GM19239 (cell line): ENCODE measurements around the gene TBC1D5.
A peak's percentile ranks its signal among the peaks of the same experiment; 100 is the strongest.
"Not testable (repeated sequence)": the region's sequence is repeated elsewhere in the genome, so short reads cannot be mapped to it uniquely, and the experiment has no call there.

ENCODE experiments used
- DNase-seq: peaks from one replicate; pipeline ENCODE4 v3.0.0; 2011; ENCODE audit warnings: low spot score; ENCODE audit not compliant: insufficient read length
- FAIRE-seq: peaks from 2 replicates; lab custom pipeline; 2011; peaks lifted over from hg19 to GRCh38; lab: Jason Lieb, UNC

Gene TBC1D5, protein sequence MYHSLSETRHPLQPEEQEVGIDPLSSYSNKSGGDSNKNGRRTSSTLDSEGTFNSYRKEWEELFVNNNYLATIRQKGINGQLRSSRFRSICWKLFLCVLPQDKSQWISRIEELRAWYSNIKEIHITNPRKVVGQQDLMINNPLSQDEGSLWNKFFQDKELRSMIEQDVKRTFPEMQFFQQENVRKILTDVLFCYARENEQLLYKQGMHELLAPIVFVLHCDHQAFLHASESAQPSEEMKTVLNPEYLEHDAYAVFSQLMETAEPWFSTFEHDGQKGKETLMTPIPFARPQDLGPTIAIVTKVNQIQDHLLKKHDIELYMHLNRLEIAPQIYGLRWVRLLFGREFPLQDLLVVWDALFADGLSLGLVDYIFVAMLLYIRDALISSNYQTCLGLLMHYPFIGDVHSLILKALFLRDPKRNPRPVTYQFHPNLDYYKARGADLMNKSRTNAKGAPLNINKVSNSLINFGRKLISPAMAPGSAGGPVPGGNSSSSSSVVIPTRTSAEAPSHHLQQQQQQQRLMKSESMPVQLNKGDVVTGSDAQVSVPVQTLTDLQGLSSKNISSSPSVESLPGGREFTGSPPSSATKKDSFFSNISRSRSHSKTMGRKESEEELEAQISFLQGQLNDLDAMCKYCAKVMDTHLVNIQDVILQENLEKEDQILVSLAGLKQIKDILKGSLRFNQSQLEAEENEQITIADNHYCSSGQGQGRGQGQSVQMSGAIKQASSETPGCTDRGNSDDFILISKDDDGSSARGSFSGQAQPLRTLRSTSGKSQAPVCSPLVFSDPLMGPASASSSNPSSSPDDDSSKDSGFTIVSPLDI

DNA sequence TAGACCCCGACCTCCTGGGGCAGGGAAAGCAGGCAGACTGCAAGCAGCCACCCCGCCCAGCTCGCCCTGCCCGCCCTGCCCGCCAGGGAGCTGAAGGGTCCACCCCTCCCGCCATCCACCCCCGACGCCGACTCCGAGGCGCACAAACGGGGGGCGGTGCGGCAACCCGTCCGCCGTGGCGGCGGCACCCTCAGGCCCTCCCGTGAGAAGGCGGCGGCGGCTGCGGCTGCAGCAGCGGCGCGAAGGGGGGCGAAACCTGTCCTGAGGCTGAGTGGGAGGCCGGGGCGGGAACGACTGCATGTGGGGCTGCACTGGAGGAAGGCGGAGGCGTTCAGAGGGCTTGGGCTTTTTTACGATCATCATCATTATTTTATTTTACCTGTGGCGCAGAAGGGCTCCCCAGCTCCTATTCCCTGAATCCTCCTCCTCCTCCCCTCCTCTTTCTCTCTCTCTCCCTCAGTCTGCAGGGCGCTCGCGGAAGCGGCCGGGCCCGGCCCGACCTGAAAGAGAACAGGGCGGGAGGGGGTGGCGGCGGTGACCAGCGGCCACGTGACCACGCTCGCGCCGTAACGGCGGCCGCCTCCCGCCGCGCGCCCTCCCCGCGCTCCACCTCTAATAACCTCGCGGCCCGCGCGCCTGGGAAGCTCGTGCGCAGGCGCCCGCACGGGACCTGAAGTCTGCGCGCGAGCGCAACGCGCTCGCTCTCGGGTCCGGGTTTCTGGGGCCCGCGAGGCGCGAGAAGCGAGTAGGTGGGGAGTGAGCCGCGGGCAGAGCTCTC, at the start of gene TBC1D5:
Gene TBC1D5, minus strand, starts transcription at position 530 of the 778 bp plus-strand sequence. CDS start 234,061 bp downstream, outside the sequence.
- DNase-seq = peak; percentile 64
- no peak for FAIRE-seq

GRCh38 chr3:17783426-17783825, 41.0 kb upstream of the TBC1D5 start:
- FAIRE-seq (no peak), DNase-seq (no peak)

- FAIRE-seq = no peak
Observed at GRCh38 chr3:17782751-17783150, 40.3 kb upstream of the TBC1D5 start.

DNA sequence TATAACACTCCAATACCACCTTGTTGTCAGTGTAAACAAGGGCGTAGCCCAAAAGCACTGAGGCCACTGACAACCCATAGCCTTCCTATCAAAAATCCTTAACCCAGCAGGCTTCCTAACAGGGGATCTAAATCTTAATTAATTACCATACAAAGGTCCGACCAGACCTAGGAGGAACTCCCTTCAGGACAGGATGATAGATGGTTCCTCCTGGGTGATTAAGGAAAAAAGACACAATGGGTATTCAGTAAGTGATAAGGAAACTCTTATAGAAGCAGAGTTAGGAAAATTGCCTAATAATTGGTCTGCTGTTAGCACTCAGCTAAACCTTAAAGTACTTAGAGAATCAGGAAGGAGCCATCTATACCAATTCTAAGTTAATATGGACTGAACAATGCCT, 37.9 kb upstream of the TBC1D5 start:
- FAIRE-seq, DNase-seq: not testable (repeated sequence)

More at GRCh38 chr3:17782751-17783150, 40.3 kb upstream of the TBC1D5 start:
- no peak for DNase-seq

GRCh38 chr3:17779304-17780250, 37.1 kb upstream of the TBC1D5 start:
- DNase-seq, FAIRE-seq: not testable (repeated sequence)

DNA sequence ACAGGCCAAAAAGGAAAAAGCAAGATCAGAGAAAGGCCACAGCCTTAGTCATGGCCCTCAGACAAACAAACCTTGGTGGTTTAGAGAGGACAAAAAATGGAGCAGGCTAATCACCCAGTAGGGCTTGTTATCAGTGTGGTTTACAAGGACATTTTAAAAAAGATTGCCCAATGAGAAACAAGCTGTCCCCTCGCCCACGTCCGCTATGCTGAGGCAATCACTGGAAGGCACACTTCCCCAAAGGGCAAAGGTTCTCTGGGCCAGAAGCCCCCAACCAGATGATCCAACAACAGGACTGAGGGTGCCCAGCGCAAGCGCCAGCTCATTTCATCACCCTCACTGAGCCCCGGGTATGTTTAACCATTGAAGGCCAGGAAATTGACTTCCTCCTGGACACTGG, 34.9 kb upstream of the TBC1D5 start:
- FAIRE-seq, DNase-seq: not testable (repeated sequence)

DNA sequence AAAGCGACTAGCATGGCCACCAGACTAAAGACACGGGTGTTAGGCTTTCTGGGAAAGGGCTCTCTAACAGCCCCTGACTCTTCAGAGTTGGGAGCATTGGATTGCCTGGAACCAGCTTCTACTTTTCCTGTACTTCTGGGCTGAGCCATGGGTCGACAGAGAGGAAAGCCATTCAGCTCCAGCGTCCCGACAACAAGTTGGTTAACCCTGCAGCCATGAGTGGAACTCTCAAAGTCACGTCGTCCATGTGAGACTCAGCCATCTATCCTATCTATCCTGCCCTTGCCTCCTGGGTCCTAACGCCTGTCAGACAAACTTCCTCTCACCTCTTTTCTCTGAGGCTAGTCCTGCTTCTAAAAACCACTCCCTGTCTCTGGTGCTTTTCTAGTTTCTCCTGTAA, 32.6 kb upstream of the TBC1D5 start:
- FAIRE-seq (no peak), DNase-seq (no peak)

DNA sequence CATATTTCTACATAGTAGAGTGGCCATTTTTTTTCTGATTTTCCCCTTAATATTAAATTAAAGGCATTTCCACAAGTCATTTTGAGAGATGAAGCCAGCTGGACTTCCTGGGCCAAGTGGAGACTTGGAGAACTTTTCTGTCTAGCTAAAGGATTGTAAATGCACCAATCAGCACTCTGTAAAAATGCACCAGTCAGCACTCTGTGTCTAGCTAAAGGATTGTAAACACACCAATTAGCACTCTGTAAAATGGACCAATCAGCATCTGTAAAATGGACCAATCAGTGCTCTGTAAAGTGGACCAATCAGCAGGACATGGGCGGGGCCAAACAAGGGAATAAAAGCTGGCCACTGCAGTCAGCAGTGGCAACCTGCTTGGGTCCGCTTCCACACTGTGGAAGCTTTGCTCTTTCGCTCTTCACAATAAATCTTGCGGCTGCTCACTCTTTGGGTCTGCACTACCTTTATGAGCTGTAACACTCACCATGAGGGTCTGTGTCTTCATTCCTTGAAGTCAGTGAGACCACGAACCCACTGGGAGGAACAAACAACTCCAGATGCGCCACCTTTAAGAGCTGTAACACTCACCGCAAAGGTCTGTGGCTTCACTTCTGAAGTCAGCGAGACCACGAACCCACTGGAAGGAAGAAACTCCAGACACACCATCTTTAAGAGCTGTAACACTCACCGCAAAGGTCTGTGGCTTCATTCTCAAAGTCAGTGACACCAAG, 31.9 kb upstream of the TBC1D5 start:
- DNase-seq, FAIRE-seq: not testable (repeated sequence)

DNA sequence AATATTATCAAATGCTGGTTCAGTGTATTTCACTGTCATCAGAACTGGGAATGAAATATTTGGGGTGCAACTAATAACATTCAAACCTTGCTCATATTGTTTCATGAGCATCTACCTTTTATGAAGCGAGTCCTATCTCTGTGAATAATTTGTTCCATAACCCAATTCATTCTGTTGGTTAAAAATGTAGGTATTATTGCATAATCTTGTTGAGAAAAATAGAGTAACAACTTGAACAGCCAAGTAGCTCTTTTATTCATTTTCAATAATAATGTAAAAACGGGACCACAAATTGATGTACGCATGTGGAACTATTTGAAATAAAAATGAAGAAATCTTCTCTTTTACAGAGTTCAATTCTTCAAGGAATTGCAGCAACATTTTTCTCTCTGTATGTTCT, 30.1 kb upstream of the TBC1D5 start:
- FAIRE-seq (no peak), DNase-seq (no peak)

DNA sequence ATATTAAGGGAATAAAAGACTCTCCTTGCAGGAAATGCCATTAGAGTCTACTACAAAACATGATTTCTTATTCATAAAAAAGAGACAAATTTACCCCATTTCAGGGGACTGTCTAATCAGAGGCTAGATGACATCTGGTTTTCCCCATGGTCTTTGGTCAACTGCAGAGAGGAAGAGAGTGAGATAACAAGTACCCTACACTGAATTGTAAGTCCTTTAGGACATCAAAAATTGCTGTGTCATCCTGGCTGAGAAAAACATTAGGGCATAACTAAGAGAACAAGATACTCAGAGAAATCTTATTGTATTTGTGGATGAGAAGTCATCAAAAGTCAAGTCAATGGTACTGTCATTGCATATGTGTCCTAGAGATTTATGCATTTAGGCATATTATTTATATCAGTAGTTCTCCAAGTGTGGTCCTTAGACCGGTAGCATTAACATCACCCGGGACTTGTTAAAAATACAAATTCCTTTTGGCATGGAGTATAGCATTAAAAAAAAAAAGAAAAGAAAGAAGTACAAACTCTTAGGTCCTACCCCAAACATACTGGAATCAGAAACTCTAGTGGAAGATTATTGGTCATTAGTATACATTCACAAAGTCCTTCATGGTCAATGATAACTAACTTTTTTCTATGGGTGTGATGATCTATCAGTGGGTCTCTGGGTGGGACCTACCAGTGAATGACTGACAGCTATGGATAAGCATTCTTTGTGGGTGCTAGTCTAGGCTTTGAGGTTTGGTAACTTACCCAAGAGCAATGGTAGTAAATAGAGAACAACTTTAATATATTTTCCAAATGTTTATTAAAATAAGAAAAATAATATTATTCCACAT, 29.0 kb upstream of the TBC1D5 start:
- FAIRE-seq (no peak), DNase-seq (no peak)

GRCh38 chr3:17770682-17771081, 28.3 kb upstream of the TBC1D5 start:
- no peak for FAIRE-seq
- DNase-seq = no peak

DNA sequence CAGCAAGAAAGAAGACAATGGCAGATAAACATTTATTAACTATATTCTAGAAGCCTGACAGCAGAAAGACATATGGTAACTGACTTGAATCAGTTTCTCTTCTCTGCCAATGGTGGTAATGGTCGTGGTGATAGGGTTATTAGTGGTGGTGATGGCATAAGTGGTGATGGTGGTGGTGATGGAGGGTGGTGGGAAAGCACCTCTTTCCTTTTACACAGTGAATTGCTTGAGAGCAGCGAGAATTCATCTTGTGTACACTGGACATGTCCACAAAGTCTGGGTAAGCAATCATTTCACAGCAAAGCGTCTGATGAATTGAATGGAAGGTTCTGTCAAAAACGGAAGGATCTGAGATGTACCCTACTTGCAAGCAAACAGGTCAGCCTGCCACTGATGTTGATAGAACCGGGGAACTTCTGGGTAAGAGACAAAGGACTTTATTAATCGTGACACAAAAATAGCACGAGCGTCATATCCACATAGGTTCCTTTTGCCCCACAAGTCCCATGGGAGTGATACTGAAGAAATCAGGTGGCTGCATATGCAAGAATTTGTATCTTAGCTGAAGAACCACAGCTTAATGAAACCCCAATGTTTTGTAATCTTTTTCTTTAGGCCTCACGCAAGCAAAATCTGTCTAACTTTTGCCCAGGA, 23.5 kb upstream of the TBC1D5 start:
- FAIRE-seq (peak; percentile 84), DNase-seq (no peak)

GRCh38 chr3:17761563-17761962, 19.1 kb upstream of the TBC1D5 start:
- FAIRE-seq (no peak), DNase-seq (no peak)

GRCh38 chr3:17759901-17760300, 17.5 kb upstream of the TBC1D5 start:
- no peak for FAIRE-seq
- no peak for DNase-seq

DNA sequence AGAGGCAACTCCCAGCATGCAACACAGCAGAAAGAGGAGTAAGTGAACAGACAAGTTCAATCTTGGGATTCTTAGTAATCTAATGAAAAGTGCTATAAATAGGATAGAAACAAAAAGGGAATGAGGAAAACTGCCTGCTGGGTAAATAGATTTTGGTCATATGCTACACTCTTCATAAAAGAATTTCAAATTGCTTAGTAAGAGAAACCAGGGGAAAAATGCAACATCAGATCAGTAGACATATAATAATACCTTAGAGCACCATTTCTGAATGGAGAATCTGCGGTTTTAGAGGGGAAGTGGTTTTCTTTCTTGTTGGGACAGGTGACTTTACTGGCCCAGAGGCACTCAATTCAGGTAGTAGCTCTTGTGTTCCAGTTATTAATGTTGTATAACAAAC, 13.4 kb upstream of the TBC1D5 start:
- FAIRE-seq (no peak), DNase-seq (no peak)

DNA sequence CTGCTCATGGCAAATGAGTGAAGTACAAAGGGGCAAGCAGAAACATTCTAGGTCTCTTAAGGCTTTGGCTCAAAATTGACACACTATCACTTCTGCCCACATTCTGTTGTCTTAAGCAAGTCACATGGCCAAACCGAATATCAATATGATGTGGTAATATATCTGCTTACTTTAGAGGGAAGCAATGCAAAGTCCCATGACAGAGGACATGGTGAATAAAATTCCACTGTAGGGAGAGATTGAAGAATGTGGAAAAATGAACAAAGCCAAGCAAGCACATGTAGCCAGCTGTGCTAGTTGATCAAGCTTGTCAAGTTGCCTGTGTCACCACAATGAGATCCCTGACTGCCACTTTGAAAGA, 11.2 kb upstream of the TBC1D5 start:
- no peak for FAIRE-seq
- DNase-seq = no peak

DNA sequence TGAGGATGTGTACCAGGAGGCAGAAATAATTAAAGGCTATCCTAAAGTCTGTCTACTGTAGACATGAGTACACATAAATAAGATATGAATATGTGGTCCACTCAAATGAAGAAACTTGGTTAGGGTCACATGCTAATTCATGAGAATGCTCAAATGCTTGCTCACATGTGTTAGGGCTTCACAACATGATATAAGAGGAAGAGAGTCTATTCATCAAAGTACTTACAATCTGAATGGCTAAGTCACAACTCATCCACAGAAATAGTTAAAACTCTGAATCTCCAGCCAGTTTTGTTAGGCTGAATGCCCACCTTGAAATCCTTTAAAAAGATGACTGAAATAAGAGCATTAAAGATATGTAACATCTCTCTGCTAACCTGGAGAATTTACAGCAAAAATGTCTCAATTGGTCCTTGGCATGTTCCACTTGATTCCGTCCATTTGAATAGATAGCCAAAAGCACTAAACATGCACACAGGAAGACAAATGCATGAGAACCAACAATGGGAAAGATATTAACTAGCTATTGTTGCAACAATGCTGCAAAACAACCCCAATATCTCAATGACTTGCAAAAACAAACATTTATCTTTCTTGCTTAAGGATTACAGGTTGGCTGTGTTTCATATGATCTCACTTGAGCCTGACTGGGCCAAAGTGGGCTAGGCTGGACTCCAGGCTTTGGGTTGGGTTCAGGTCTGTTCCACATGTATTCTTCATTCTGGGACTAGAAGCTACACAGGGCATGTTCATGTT, 10.6 kb upstream of the TBC1D5 start:
- FAIRE-seq = no peak
- DNase-seq = no peak
